Lung (tissue), 12 donors: ENCODE data around the gene GLI3. TPM values are rescaled to one million over a fixed set of nuclear protein-coding genes. Genes with fewer than 3 reads are reported as not detected.
A peak's percentile ranks its signal among the peaks of the same experiment; 100 is the strongest.

ENCODE experiments used
- ATAC-seq: fragments of 200-7000 bp; cut with Tn5 transposase; one replicate; pipeline ENCODE4 v1.9.1; 2020; ENCODE audit warnings: moderate number of reproducible peaks; ENCODE audit not compliant: insufficient read depth, low FRiP score
- DNase-seq, 3 donors: peaks; one replicate each; pipeline ENCODE4 v3.0.0-alpha.2; 2013 to 2017
- H3K27ac ChIP-seq, 2 donors: one replicate each; pipeline ENCODE4 v1.5.1; 2013; ENCODE audit warnings: mild to moderate bottlenecking in 2 of 2, moderate library complexity in 2 of 2, control low read depth in 1 of 2, inconsistent platforms in 1 of 2, low read depth in 1 of 2, low read length in 1 of 2
- H3K27me3 ChIP-seq, 3 donors: one replicate each; pipeline ENCODE4 v1.5.1; 2013; ENCODE audit warnings: low read length in 2 of 3; ENCODE audit not compliant: control insufficient read depth in 3 of 3, insufficient read depth in 3 of 3
- H3K36me3 ChIP-seq, 4 donors: one replicate each; pipeline ENCODE4 v1.5.1; 2013; ENCODE audit warnings: low read length in 4 of 4, mild to moderate bottlenecking in 1 of 4, moderate library complexity in 1 of 4; ENCODE audit not compliant: control insufficient read depth in 4 of 4, insufficient read depth in 4 of 4
- H3K4me1 ChIP-seq, 5 donors: one replicate each; pipeline ENCODE4 v1.5.1; 2013; ENCODE audit warnings: low read length in 5 of 5, mild to moderate bottlenecking in 2 of 5, moderate library complexity in 1 of 5; ENCODE audit not compliant: control insufficient read depth in 5 of 5, insufficient read depth in 5 of 5
- H3K4me3 ChIP-seq: one replicate; pipeline ENCODE4 v1.5.1; 2013; ENCODE audit warnings: mild to moderate bottlenecking, control low read depth, moderate library complexity
- H3K9ac ChIP-seq, 2 donors: one replicate each; pipeline ENCODE4 v1.5.1; 2013; ENCODE audit warnings: low read length in 2 of 2, control low read depth in 1 of 2; ENCODE audit not compliant: insufficient read depth in 1 of 2
- H3K9me3 ChIP-seq, 4 donors: one replicate each; pipeline ENCODE4 v1.5.1; 2013; ENCODE audit warnings: low read length in 3 of 4, mild to moderate bottlenecking in 1 of 4, moderate library complexity in 1 of 4; ENCODE audit not compliant: control insufficient read depth in 4 of 4, insufficient read depth in 3 of 4
- CTCF ChIP-seq: IDR thresholded peaks from 2 replicates; pipeline ENCODE4 v1.5.1; 2012; ENCODE audit warnings: mild to moderate bottlenecking; ENCODE audit errors: control extremely low read depth, extremely low read depth
- WGBS, 2 donors: extraction: QIAGEN DNeasy Blood & Tissue Kit; methylation state at CpG; one replicate each; pipeline ENCODE4 v1.1.7; 2013; 5-methylcytosine and 5-hydroxymethylcytosine counted together
- polyA plus RNA-seq, 2 donors: library from polyadenylated mRNA; stranded (reverse); fragments of 200-250 nt; gene quantifications; one replicate each; pipeline ENCODE4 v1.2.1, GENCODE V29; 2013
- total RNA-seq, 2 donors: library from RNA; depleted of rRNA in 1 of 2; stranded (reverse); fragments of >200 nt in 1 of 2; gene quantifications; one replicate each; pipeline ENCODE4 v1.2.1, GENCODE V29; 2014 to 2021
- donor health status: control.
- donor health status: control.
- donor health status: Bipolar disorder and iron deficiency.
- donor health status: healthy.
- donor health status: DM: yes; HTN: yes; CAD: no.

Gene GLI3
- total and polyA plus RNA-seq, 4 donors, result 2.0 to 23.4 (median 10.3) TPM

- peak; percentile 13 for TF ChIP-seq CTCF
- Histone ChIP-seq H3K9me3 (no peaks in the 10 kb centered on the region), H3K4me3 (no peak overlapping the region), H3K4me1 (peaks cover 0 to 67% (median 22%) of the 10 kb centered on the region in 5 donors), H3K36me3 (peaks cover 0 to 23% (median 8%) of the 10 kb centered on the region in 4 donors), H3K27me3 (no peaks in the 10 kb centered on the region), H3K9ac (no peak overlapping the region), H3K27ac (no peak overlapping the region)
- ATAC-seq (no peak), DNase-seq (peak; percentile 58 to 95 (median 95))
- WGBS, 2 donors, result 33 to 41% methylated on average over 6 of the region's 6 CpGs
These were observed 257.1 kb downstream of the GLI3 start for GRCh38 chr7:41979834-41980307.

- no peaks in the 10 kb centered on the region for H3K9me3 ChIP-seq
- WGBS, 2 donors, result 82 to 96% methylated on average over 4 of the region's 4 CpGs
- DNase-seq (no peak), ATAC-seq (no peak)
- peaks cover 0 to 77% (median 27%) of the 10 kb centered on the region in 5 donors for H3K4me1 ChIP-seq
- H3K9ac ChIP-seq, result no peak overlapping the region
- no peak overlapping the region for H3K27ac ChIP-seq
- no peak for TF ChIP-seq CTCF
- H3K36me3 ChIP-seq, result peaks cover 0 to 20% (median 10%) of the 10 kb centered on the region in 4 donors
- H3K4me3 ChIP-seq, result no peak overlapping the region
- H3K27me3 ChIP-seq, result no peaks in the 10 kb centered on the region
These were observed 258.2 kb downstream of the GLI3 start for GRCh38 chr7:41978858-41979257.

- H3K36me3 ChIP-seq, result peaks cover 0 to 22% (median 11%) of the 10 kb centered on the region in 4 donors
- ATAC-seq (no peak), DNase-seq (no peak)
- no peaks in the 10 kb centered on the region for H3K9me3 ChIP-seq
- WGBS, 2 donors, result 77 to 84% methylated on average over 3 of the region's 3 CpGs
- no peak overlapping the region for H3K27ac ChIP-seq
- H3K27me3 ChIP-seq, result no peaks in the 10 kb centered on the region
- H3K4me3 ChIP-seq, result no peak overlapping the region
- TF ChIP-seq CTCF, result no peak
- peaks cover 0 to 89% (median 24%) of the 10 kb centered on the region in 5 donors for H3K4me1 ChIP-seq
- peak overlapping the region in 1 of 2 donors; percentile 2 for H3K9ac ChIP-seq
These were observed 259.3 kb downstream of the GLI3 start for GRCh38 chr7:41977661-41978060.
